NB4 (cell line): ENCODE results near the gene TOB1.

Experiments used
- DNase-seq: peaks from one replicate; pipeline ENCODE4 v3.0.0; 2010; ENCODE audit warnings: low read depth
- H3K4me3 ChIP-seq: one replicate; pipeline ENCODE4 v1.5.1; 2011; ENCODE audit warnings: mild to moderate bottlenecking, low read depth, low read length, moderate library complexity
- MYC ChIP-seq: IDR thresholded peaks from 2 replicates; pipeline ENCODE4 v1.6.1; 2011; ENCODE audit warnings: low read depth, low read length
- POLR2A ChIP-seq: IDR thresholded peaks from 2 replicates; pipeline ENCODE4 v1.6.1; 2011; ENCODE audit warnings: mild to moderate bottlenecking; ENCODE audit not compliant: insufficient read length; ENCODE audit errors: extremely low read depth
- TF ChIP-seq, protein P1 (sequence below): IDR thresholded peaks from 2 replicates; pipeline ENCODE4 v1.6.1; 2011; ENCODE audit warnings: low read depth, low read length
- TF ChIP-seq, protein P2 (sequence below): IDR thresholded peaks from one replicate; pipeline ENCODE4 v1.5.1; 2012; ENCODE audit warnings: low read depth, low read length

Gene TOB1

DNA sequence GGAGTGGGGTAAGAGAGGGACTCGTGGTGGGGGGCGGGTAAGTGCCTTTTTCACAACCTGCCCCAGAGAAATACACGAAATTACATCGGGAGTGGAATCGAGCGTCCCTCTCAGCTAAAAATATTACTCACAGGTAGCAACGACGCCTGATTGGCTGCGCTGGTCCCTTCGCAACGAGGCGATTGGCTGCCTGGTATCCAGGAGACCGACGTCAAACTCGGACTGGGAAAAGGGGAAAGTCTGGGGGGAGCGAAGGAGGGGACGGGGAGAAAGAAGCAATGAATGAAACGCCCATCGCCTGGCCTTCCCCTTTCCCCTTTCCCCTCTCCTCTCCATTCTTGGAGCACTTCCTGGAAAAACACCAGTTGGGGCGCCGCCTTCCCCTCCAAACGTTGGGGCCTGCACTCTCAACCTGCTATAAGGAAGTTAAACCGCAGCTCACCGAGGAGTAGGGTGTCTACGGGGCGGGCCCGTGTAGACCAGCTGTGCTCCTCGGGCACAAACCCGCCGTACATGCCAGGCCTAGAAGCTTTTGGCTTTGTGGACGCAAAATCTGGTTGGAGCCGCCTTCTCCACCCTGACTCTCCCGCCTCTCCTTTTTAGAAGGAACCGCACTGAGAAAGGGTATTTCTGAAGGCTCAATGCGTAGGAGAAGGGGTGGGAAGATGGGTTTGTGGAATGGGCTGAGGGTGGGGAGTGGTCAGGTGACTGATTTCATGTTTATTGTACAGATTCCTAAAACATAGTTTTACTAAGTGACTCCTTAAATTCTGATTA, 1.4 kb upstream of the TOB1 start:
- DNase-seq: peak; percentile 93

DNA sequence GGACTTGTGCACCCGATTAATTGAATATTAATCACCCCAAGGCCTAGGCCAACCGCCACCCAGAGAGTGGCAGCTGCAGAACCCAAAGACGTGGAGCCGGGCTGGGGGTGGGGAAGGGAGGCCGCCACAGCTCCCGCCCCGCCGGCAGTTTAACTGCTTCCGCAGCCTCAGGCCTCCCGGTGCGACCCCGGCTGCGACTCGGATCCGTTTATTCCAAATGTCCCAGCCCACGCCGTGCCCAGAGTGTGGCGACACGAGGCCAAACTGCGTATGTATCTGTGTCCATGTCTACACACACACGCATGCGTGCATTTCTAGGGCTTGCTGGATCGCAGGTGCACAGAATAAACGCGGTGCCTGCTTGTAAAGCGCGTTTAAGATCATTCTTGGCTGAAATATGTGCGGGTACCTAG, 802 bp upstream of the TOB1 start:
- peak overlapping the region; percentile 86 for H3K4me3 ChIP-seq
- peak; percentile 81 for DNase-seq
- TF ChIP-seq, protein P1, sequence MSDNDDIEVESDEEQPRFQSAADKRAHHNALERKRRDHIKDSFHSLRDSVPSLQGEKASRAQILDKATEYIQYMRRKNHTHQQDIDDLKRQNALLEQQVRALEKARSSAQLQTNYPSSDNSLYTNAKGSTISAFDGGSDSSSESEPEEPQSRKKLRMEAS: peak; percentile 82
- TF ChIP-seq, protein P2, sequence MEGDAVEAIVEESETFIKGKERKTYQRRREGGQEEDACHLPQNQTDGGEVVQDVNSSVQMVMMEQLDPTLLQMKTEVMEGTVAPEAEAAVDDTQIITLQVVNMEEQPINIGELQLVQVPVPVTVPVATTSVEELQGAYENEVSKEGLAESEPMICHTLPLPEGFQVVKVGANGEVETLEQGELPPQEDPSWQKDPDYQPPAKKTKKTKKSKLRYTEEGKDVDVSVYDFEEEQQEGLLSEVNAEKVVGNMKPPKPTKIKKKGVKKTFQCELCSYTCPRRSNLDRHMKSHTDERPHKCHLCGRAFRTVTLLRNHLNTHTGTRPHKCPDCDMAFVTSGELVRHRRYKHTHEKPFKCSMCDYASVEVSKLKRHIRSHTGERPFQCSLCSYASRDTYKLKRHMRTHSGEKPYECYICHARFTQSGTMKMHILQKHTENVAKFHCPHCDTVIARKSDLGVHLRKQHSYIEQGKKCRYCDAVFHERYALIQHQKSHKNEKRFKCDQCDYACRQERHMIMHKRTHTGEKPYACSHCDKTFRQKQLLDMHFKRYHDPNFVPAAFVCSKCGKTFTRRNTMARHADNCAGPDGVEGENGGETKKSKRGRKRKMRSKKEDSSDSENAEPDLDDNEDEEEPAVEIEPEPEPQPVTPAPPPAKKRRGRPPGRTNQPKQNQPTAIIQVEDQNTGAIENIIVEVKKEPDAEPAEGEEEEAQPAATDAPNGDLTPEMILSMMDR: no peak
- no peak; the same call in 1 of the 2 replicates for TF ChIP-seq MYC
- no peak for TF ChIP-seq POLR2A

More for the DNA sequence above, 1.4 kb upstream of the TOB1 start:
- peak overlapping the region; percentile 86 for H3K4me3 ChIP-seq
- peak; percentile 65 for TF ChIP-seq POLR2A
- TF ChIP-seq, protein P1: no peak; the same call in 1 of the 2 replicates
- TF ChIP-seq MYC: peak; percentile 35

DNA sequence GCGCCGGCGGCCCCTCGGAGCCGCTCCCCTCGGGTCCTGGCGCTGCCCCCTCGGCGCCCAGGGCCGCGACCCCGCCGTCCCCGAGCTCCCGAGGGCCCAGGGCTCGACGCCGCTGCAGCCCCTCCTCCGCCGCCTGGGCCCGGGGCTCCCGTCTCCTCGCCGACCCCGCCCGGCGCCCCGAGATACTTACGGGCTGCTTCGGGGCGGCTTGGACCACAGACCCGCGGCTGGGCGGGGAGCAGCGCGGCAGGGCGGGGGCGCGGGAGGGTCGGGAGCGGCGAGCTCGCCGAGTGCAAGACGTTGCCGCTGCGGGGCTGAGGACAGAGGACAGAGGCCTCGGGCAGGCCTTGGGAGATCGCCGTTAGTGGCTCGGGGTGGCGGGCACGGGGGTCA, 290 bp downstream of the TOB1 start:
- DNase-seq: no peak
- no peak for TF ChIP-seq POLR2A
- TF ChIP-seq, protein P2: no peak
- no peak for TF ChIP-seq MYC
- TF ChIP-seq, protein P1: no peak

DNA sequence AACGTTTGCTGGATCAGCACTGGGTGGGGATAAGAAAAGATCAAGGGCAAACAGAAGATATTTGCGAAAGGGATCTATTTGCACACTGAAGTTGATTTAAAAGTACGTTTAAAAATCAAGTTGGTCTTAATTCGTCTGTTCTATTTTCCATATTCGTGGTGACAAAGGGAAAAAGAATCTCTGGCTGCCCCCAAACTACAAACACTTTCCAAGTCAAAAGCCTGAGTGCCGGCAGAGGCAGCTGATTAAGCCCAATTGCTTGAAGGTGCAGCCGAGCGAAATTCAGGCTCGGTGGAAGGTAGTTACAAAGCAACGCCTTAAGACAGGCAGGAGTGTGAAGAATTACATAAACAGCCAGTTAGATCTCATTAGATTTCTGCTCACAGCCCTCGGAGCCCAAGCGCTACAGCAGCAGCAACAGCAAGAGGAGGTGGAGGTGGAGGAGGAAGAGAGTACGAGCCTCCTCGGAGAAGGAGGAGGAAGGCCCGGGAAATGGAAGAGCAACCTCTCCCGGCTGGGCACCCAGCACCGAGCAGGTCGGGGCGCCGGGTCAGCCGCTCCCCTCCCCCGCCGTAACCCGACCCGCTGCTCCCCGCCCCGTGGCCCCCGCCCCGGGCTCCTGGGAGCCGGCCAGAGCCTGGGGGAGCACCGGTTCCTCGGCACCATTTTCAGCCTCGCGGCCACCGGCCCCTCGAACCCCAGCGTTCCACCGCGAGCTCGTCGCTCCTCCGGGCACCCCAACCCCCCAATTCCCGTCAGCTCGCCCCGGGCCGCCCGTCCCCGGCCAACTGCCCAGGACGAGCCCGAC, 890 bp downstream of the TOB1 start:
- TF ChIP-seq, protein P2: no peak
- peak; percentile 28; the same call in 1 of the 2 replicates for TF ChIP-seq MYC
- TF ChIP-seq, protein P1: 0 out of 2 replicates have a peak, but pooled peaks have one; percentile 24
- H3K4me3 ChIP-seq: peak overlapping the region; percentile 74
- DNase-seq: peak; percentile 73

More for the DNA sequence above, 290 bp downstream of the TOB1 start:
- peak overlapping the region; percentile 74 for H3K4me3 ChIP-seq

DNA sequence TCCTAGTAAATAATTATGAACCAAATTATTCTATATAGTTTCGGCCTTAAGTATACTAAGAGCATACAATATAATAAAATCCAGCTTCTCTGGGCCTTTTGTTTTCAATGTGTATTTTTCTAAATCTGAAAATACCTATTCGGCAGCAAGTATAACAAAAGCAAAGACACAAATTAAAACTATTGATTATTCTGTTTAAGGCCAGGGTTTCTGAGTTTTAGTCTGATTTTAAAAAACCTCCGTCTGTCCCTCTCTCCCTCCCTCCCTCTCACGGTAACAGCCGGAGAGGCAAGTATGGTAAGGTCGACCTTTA, 1.5 kb downstream of the TOB1 start:
- TF ChIP-seq, protein P1: no peak
- TF ChIP-seq, protein P2: no peak
- TF ChIP-seq POLR2A (no peak), MYC (no peak)
- DNase-seq: no peak
- H3K4me3 ChIP-seq: peak overlapping the region; percentile 74

DNA sequence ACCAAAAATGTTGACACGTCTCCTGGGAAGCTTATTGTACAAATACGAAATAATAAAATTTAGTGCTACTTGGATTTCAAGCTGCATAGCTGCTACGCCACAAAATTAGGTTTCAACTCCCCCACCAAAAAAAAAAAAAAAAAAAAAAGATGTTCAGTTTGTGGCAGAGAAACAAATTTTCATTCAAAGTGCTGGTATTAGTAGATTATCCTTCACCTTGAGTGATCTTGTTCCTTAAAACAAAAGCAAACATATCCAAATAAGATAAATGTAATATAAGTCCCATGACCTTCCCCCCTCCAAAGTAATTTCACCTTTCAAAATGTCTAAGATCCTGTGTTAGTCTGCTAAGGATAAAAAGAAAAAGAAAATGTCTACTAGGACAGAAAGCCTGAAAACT, 2.2 kb downstream of the TOB1 start:
- no peak overlapping the region for H3K4me3 ChIP-seq
- TF ChIP-seq POLR2A: no peak
- TF ChIP-seq, protein P1: no peak
- TF ChIP-seq, protein P2: no peak
- no peak for TF ChIP-seq MYC
- DNase-seq: no peak
